HepG2 (cell line): ENCODE results near the gene DNAI2. TPM values are rescaled to one million over a fixed set of nuclear protein-coding genes. Genes with fewer than 3 reads are reported as not detected.

Experiments used
- ATAC-seq: fragments of 200-7000 bp; cut with Tn5 transposase; 3 replicates; pipeline ENCODE4 v1.9.1; 2020; ENCODE audit warnings: mild to moderate bottlenecking, moderate library complexity
- BruUV-seq: library from RNA; stranded (reverse); fragments of 400-500 nt; replicated peaks from 2 replicates; lab custom pipeline; 2021; lab: Mats Ljungman, UMichigan
- CTCF ChIA-PET: fragments of 300-600 bp; formaldehyde crosslinking; extraction: SDS; loops from one replicate; lab custom pipeline; 2021; ENCODE audit warnings: low total read pairs, inconsistent platforms, low intra/inter-chr PET ratio; lab: Yijun Ruan, JAX
- POLR2A ChIA-PET: fragments of 350-600 bp; sonication (Branson Sonifier 250); formaldehyde crosslinking; loops from one replicate; lab custom pipeline; 2020; ENCODE audit warnings: antibody characterized with exemption, inconsistent platforms; lab: Yijun Ruan, JAX
- DNase-seq: peaks from one replicate; pipeline ENCODE4 v3.0.0-alpha.2; 2015; ENCODE audit warnings: low spot score
- FAIRE-seq: peaks from 3 replicates; lab custom pipeline; 2011; peaks lifted over from hg19 to GRCh38; lab: Jason Lieb, UNC
- H2AFZ ChIP-seq: one replicate; pipeline ENCODE4 v1.6.1; 2011; ENCODE audit warnings: low read length, inconsistent platforms
- H3K27ac ChIP-seq: fragments of 300-600 bp; 3 replicates; pipeline ENCODE4 v1.8.0; 2011; ENCODE audit warnings: mixed run types, mild to moderate bottlenecking, mixed read lengths, low read length, inconsistent platforms; ENCODE audit not compliant: insufficient read depth; ENCODE audit errors: extremely low read length
- H3K27me3 ChIP-seq, 2 experiments: fragments of 200-600 bp in 1 of 2; 2 replicates in 1 of 2; 3 replicates in 1 of 2; pipeline versions ENCODE4 v1.6.0 to v1.8.0; 2011; ENCODE audit warnings: low read length in 2 of 2, mild to moderate bottlenecking in 2 of 2, moderate library complexity in 2 of 2, inconsistent platforms in 1 of 2; ENCODE audit not compliant: insufficient read depth in 2 of 2, control insufficient read depth in 1 of 2
- H3K36me3 ChIP-seq, 2 experiments: fragments of 200-600 bp in 1 of 2; replicated peaks in 1 of 2; 2 replicates in 1 of 2; 3 replicates in 1 of 2; pipeline versions ENCODE4 v1.5.1 to v1.8.0; 2011; ENCODE audit warnings: low read length in 2 of 2, inconsistent platforms in 1 of 2; ENCODE audit not compliant: insufficient read depth in 2 of 2, control insufficient read depth in 1 of 2
- H3K4me1 ChIP-seq: 2 replicates; pipeline ENCODE4 v1.5.1; 2012; ENCODE audit warnings: low read length, inconsistent platforms; ENCODE audit not compliant: insufficient read depth
- H3K4me2 ChIP-seq: 2 replicates; pipeline ENCODE4 v1.6.0; 2011; ENCODE audit warnings: low read depth, low read length, inconsistent platforms
- H3K4me3 ChIP-seq, 3 experiments: fragments of 200-600 bp in 1 of 3; sonication (generic), shearing (Covaris generic) in 1 of 3; replicated peaks in 1 of 3; 2 replicates each; pipeline ENCODE4 v1.5.1; 2011 to 2016; ENCODE audit warnings: low read length in 3 of 3, inconsistent platforms in 2 of 3, low read depth in 2 of 3, mild to moderate bottlenecking in 2 of 3, control low read depth in 1 of 3, mixed read lengths in 1 of 3; ENCODE audit not compliant: insufficient read depth in 1 of 3
- H3K79me2 ChIP-seq: one replicate; pipeline ENCODE4 v1.6.1; 2011; ENCODE audit warnings: low read length, inconsistent platforms; ENCODE audit not compliant: insufficient read depth
- H3K9ac ChIP-seq: 2 replicates; pipeline ENCODE4 v1.6.0; 2011; ENCODE audit warnings: mild to moderate bottlenecking, low read depth, low read length, inconsistent platforms; ENCODE audit not compliant: insufficient read depth
- H3K9me3 ChIP-seq: 2 replicates; pipeline ENCODE4 v1.5.1; 2012; ENCODE audit warnings: mild to moderate bottlenecking, low read length
- H4K20me1 ChIP-seq: 2 replicates; pipeline ENCODE4 v1.6.0; 2011; ENCODE audit warnings: inconsistent platforms, mild to moderate bottlenecking, low read length, moderate library complexity; ENCODE audit not compliant: insufficient read depth
- BCL3 ChIP-seq: sonication (generic); formaldehyde crosslinking; IDR thresholded peaks from 2 replicates; pipeline ENCODE4 v1.5.1; 2020; ENCODE audit warnings: mild to moderate bottlenecking, missing genetic modification reagents, moderate library complexity
- ESRRA ChIP-seq: sonication (generic); formaldehyde crosslinking; IDR thresholded peaks from 2 replicates; pipeline ENCODE4 v1.5.1; 2020; ENCODE audit warnings: mild to moderate bottlenecking, low read depth, missing genetic modification reagents
- FOXA1 ChIP-seq, 2 experiments: fragments of 450-650 bp in 1 of 2; sonication (generic) in 1 of 2; formaldehyde crosslinking in 1 of 2; IDR thresholded peaks; 2 replicates each; pipeline versions ENCODE4 v1.4.0 to v1.6.1; 2016 to 2020; ENCODE audit warnings: missing genetic modification reagents in 1 of 2
- ISL2 ChIP-seq: sonication (generic); formaldehyde crosslinking; IDR thresholded peaks from 2 replicates; pipeline ENCODE4 v1.5.0; 2020; ENCODE audit warnings: missing genetic modification reagents
- POLR2A ChIP-seq, 2 experiments: IDR thresholded peaks; 2 replicates each; pipeline ENCODE4 v1.6.1; 2011; ENCODE audit warnings: low read depth in 2 of 2, low read length in 2 of 2, mild to moderate bottlenecking in 1 of 2, moderate library complexity in 1 of 2; ENCODE audit not compliant: insufficient read depth in 1 of 2
- RCOR2 ChIP-seq: IDR thresholded peaks from 2 replicates; pipeline ENCODE4 v1.6.1; 2016; ENCODE audit warnings: missing biosample characterization, missing genetic modification reagents
- SMARCC2 ChIP-seq: fragments of 450-650 bp; IDR thresholded peaks from 2 replicates; pipeline ENCODE4 v1.6.1; 2017; ENCODE audit warnings: antibody characterized with exemption, mild to moderate bottlenecking
- ZBTB21 ChIP-seq: sonication (generic); formaldehyde crosslinking; IDR thresholded peaks from 2 replicates; pipeline ENCODE4 v1.4.0; 2020; ENCODE audit warnings: missing genetic modification reagents
- ZFP36L1 ChIP-seq: sonication (generic); formaldehyde crosslinking; IDR thresholded peaks from 2 replicates; pipeline ENCODE4 v1.8.0; 2022; ENCODE audit warnings: mild to moderate bottlenecking, missing genetic modification reagents, moderate library complexity
- ZNF142 ChIP-seq: sonication (generic); formaldehyde crosslinking; IDR thresholded peaks from 2 replicates; pipeline ENCODE4 v1.4.0; 2020; ENCODE audit warnings: missing genetic modification reagents
- ZNF256 ChIP-seq: sonication (generic); formaldehyde crosslinking; conservative IDR thresholded peaks from 2 replicates; pipeline ENCODE4 v1.4.0; 2020; ENCODE audit warnings: missing genetic modification reagents
- WGBS: methylation state at CpG from one replicate; pipeline ENCODE4 v1.1.6; 2017; ENCODE audit warnings: low lambda C conversion rate; 5-methylcytosine and 5-hydroxymethylcytosine counted together
- in situ Hi-C: cut with HindIII; loops from 2 replicates; pipeline ENCODE4 v1.10.0; 2017; ENCODE audit warnings: low pct_unique_long_range_greater_than_20kb; ENCODE audit not compliant: extremely low pct_ligation_motif_present
- intact Hi-C: fragments of 100-400 bp; cut with micrococcal nuclease; formaldehyde crosslinking; loops from one replicate; pipeline ENCODE4 v1.10.0; 2022; ENCODE audit not compliant: unreplicated experiment
- polyA plus RNA-seq, 8 experiments: library from polyadenylated mRNA; depleted of rRNA in 3 of 8; stranded (reverse) in 7 of 8; unstranded in 1 of 8; fragments of >200 nt; fragmentation: Illumina TruSeq in 4 of 8; extraction: Trizol in 4 of 8; gene quantifications; 2 replicates each; pipeline versions ENCODE4 v1.2.1 to v1.2.3, GENCODE V29; 2011 to 2016; ENCODE audit warnings: low read depth in 4 of 8, missing spikeins in 1 of 8, mixed read lengths in 1 of 8; ENCODE audit not compliant: insufficient read depth in 1 of 8
- total RNA-seq, 5 experiments: library from RNA; depleted of rRNA; stranded (reverse); fragments of >200 nt; fragmentation: Illumina TruSeq; extraction: Trizol; gene quantifications; 2 replicates each; pipeline ENCODE4 v1.2.3, GENCODE V29; 2016; ENCODE audit warnings: low read depth in 1 of 5

The DNAI2 gene
- total and polyA plus RNA-seq, 2 of the 13 experiments (the other 11 are each of a cell fraction or from before 2014, with no cell fraction given) = not detected

- Histone ChIP-seq H3K79me2 (no peaks in the 10 kb centered on the region), H3K36me3 (no peaks in the 10 kb centered on the region), H3K27ac (no peak overlapping the region), H4K20me1 (no peaks in the 10 kb centered on the region), H3K27me3 (peaks cover 6 to 74% of the 10 kb centered on the region in 2 experiments), H3K4me2 (no peak overlapping the region), H3K4me1 (no peaks in the 10 kb centered on the region), H3K4me3 (no peak overlapping the region), H3K9me3 (no peaks in the 10 kb centered on the region), H2AFZ (no peak overlapping the region), H3K9ac (no peak overlapping the region)
- POLR2A ChIA-PET = no interaction called here
- CTCF ChIA-PET = no interaction called here
- FAIRE-seq (no peak), DNase-seq (no peak), ATAC-seq (no peak)
- WGBS = 30% methylated on average over 10 of the region's 10 CpGs
- intact Hi-C loops (no loop called here), in situ Hi-C loops (no loop called here)
- TF ChIP-seq ZFP36L1 (CRISPR knock-in tag) (no peak), ESRRA (no peak), SMARCC2 (no peak), ZBTB21 (no peak), ZNF256 (CRISPR knock-in tag) (no peak), POLR2A (IDR thresholded peaks at IDR 0.05; ENCODE audit: insufficient read depth in 1 of 2, low read depth in 2 of 2, low read length in 2 of 2) (no peak), RCOR2 (CRISPR knock-in tag) (no peak), FOXA1 (IDR thresholded peaks at IDR 0.05) (no peak), FOXA1 (CRISPR knock-in tag; IDR thresholded peaks at IDR 0.05) (no peak), ISL2 (CRISPR knock-in tag) (no peak), BCL3 (CRISPR knock-in tag) (no peak), ZNF142 (no peak)
- no TSS peak for BruUV-seq
Measured at GRCh38 chr17:74272731-74273201, 1.3 kb upstream of the DNAI2 start.
